Activated T-helper 9 cell treated with anti-CD3 and anti-CD28 coated beads, Interleukin-2, amount 50 U/mL, for 16 hours (primary cell): Measurements from ENCODE around the gene SORCS2.

Experiments used
- DNase-seq: peaks from one replicate; pipeline ENCODE4 v3.0.0-alpha.2; 2020; ENCODE audit warnings: low read depth

The SORCS2 gene

DNA sequence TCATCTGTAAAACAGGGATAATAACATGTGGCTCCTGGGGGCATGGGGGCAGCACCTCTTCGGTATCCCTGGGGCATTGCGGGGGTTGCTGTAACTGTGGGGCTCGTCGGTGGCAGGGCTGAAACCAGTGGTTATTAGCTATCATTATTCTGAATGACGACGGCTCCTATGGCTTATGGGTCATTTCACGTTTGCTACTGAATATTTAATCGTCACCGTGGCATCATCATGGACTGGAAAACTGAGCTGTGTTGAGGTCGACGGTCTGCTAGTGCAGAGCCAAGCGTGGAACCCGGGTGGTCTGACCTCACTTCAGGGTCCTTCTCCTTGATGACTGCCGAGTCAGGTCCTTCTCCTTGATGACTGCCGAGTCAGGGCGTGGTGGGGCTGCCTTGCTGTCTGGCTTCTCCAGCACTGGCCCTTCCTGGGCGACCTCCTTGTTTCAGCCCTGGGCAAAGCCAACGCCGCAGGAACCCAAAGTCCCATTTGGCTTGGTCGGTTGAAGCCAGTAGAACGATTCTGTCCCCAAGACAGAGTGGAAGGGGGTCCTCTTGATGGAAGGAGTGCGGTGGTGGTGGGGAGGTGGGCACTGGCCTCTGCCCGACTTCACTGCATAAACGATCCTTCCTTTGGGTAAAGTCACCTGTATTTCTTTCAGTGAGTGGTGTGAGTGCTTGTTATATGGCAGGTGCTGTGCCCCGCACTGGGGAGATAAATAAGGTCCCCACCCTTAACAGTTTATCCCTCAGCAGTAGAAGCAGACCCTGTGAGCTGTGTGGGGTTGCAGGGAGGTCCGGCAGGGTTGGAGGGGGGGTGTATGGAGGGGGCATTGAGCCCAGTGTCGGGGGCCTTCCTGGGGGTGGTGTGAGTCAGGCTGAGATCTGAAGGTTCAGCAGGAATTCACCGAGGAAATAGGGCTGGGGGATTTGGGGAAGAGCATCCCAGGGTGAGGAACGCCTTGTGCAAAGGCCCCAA lies 201.6 kb downstream of the SORCS2 start:
- DNase-seq = no peak

DNA sequence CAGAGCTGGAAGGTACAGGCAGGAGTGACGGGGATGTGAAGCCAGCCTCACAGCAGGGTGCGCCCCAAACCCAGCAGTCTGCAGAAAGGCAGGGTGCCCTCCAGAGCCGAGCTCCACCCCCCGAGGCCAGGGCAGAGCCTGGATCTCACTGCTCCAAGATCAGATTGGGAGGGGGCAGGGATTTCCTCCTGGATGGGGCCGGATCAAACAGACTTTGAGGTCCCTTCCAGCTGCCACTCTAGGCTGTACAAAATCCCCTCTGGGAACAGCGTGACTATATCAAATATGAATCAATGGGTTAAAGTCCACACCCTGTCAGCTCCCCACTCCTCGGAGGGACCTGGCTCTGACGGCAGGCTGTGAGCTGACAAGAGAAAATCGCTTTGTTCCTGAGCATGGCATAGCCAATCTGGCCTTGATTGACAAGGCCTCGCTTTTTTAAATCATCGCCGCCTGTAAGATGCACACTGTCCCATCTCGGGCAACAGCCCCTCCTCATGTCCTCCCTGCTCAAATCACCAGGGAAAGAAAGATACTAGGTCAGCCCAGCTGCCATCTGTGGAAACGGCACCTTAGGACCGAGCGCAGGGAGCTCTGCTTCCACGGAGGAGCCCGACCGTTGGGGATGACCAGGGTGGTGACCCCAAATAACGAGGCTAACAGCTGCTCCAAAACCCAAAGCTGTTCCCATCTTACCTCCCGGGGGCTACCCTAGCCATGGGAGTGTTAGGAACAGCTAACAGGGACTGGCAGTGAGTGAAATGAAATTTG lies 202.5 kb downstream of the SORCS2 start:
- no peak for DNase-seq

DNA sequence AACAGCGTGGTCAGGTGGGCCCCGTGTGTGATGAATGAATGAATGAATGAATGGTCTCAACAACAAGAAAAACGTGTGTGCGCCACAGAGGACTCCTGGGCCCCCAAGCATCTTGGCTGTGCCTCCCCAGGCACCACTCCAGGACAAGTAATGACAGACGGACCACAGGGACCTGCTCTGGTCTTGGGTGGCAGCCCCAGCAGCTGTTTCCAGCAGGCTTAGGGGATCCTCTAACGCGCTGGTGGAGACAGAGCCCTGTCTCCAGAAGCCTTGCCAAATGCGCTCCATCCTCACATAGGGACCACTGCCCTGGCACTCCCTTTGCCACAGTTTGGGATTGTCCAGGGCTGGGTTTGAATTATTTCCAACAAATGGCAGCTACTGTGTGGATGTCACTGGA lies 203.3 kb downstream of the SORCS2 start:
- DNase-seq = no peak

DNA sequence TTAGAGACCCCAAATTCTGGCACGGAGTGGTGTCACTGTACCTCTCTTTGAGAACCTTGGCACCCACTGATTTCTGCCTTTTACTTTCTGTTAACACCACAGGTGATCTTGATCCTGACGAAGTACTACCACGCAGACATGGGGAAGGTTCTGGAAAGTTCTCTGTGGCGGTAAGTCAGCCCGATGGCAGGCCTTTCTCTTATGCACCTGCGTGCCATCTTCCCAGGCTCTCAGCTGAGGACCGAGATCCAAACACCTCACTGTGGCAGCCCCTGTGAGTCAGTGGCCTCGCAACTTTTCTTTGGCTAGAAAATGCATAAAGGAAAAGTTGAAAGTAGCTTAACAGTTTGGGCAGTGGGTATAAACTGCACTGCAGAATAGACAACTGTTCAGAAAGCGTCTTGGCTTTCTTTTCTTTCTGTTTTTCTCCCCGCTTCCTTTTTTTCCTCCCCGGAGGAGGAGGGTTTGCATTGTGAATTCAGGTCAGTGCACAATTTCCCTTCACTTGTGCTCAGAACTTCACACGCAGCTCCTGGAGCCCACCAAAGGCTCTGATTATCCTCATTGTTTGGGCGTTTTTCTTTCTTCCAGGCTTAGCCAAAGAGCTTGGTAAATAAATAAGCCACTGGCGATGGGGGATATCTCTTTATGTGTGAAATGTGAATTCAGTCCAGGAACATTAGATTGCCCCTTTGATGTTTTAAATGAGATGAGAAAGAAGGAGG lies 204.0 kb downstream of the SORCS2 start:
- no peak for DNase-seq

DNA sequence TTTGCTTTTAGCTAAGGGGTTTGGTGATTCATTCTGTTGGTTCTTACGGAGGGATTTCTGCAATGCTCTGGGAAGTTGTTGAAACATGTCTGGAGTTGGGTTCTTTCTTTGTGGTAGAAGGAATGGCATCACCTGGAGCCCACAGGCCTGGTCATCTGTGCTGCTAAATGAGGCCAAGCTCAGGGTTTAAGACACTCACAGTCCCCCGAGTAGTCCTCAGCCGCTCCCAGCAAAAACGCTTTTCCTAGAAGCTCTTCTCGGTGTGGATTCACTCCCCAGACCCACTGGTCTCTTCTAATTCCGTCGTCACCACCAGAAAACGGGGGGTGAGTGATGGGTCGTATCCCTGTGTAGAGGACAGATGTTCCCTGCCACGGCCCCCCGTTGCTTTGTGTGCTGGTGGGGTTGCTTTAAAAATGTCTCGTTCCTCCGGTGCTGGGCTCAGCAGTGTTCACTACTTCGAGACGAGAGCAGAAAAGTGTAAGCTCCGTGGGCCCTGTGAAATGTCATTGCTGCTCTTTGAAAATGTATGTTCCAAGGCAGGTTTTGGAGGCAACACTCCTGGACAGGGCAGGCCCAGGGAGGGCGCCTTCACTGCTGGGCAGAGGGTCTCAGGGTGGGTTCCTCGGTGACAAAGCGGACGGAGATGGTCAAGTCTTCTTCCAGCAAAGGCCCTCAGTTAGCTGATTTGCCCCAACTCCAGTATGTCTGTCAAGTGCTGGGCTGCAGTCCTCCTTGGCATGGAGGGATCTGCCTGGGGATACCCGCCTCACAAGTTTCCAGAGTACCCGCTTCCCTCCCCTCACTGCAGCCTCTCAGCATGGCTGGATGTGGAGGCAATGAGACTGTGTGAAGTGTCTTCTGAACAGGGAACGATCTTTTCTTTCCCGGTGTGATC lies 205.1 kb downstream of the SORCS2 start:
- DNase-seq = no peak

DNA sequence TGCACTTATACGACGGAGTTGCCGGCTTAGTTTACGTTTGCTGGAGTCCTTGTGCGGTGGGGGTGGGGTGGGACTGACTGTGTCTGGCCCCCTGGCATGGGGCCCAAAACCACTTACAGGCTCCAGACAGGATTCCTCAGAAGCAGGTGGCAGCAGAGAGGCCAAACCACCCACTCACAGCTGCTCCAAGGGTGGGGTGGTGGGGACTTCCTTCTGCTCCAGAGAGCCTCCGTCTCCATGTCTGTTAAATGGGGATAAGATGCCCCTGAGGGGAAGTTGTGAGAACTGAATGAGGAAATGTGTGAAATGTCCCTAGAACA lies 205.7 kb downstream of the SORCS2 start:
- no peak for DNase-seq

DNA sequence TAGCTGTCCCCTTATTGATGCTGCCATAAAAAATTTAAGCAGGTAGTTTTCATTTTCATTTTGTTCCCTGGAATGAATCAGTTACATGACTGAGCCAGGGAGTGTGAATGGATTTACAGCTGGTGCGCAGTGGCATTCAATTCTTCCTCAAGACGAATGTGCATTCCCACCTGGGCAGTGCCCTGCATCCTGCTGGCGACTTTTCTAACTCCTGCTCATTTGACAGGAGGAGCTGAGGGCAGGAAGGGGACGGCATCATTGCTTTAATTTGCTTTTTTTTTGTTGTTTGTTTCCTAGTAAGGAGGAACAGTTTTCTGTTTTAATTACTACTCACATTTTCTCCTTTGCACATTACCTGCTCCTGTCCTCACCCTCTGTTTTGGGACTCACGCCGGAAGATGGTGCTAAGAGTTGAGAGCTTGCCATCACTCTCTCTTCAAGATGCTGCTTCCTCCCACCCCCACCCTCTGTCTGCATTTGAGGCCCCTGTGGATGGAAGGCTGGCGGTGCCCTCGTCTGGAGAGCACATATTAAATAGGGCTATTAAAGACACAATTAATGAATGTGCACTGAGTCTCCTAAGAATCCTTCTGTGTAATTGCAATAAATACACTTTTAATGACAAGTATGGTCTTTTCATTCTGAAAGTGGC lies 206.6 kb downstream of the SORCS2 start:
- DNase-seq = no peak

DNA sequence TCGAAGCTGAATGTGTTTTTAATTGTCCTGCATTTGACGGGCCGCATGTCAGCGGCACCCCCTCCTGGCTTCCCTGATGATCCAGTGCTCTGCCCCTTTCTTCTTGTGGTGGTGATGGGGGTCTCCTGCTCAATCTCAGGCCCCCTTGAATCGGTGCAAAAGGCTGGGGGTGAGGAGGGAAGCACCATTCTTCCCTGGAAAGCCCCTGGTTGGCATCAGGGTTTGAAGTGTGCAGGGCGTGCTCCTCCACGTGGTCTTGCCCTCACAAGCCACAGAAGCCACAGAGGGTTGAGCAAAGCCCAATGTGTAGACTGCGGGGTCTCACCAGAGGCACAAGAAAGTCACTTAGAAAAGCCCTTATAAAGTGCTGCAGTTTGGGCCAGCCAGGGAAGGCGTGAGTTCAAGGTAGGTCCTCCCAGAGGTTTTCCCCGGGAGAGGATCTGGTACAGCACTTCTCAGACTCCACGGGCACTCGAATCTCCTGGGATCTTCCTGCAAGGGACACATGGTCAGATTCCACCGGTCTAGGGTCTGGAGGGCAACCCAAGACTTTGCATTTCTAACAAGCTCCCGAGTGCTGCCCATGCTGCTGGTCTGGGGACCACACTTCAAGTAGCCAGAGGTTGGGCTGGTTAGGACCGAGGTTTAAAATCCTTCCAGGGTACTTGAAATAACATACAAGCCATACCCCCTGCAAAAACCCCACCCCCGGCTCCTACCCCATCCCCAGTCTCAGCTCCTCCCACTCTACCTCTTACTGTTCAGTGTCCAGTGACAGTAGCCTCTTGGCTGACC lies 207.3 kb downstream of the SORCS2 start:
- no peak for DNase-seq

DNA sequence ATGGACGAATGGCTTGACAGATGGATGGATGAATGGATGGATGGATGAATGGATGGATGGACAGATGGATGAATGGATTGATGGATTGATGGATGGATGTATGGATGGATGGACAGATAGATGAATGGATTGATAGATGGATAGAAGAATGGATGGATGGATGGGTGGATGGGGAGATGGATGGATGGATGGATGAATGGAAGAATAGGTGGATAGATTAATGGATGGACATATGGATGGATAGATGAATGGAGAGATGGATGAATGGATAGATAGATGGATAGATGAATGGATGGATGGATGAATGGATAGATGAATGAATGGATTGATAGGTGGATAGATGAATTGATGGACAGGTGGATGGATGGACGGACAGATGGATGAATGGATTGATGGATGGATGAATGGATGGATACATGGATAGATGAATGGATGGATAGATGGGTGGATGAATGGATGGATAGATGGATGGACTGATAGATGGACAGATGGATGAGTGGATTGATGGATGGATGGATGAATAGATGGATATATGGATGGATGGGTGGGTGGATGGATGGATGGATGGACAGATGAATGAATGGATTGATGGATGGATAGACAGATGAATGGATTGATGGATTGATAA lies 208.4 kb downstream of the SORCS2 start:
- no peak for DNase-seq

DNA sequence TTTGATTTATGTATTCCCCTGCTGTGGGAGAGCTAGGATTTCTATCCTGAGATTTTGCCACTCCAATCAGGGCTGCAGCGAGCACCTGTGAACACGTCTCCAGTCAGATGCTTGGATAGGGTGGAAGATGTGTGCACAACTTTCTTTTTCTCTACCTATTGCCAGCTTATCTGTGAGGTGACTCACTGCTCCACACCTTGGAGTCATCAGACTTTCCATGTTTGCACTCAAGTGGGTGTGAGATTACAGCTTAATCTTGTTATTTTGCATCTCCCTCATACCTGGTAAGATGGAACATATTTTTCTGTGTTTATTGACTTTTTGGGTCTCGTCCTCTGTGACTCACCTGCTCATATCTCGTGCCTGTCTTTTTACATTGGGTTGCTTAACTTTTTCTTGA lies 210.2 kb downstream of the SORCS2 start:
- DNase-seq = no peak

DNA sequence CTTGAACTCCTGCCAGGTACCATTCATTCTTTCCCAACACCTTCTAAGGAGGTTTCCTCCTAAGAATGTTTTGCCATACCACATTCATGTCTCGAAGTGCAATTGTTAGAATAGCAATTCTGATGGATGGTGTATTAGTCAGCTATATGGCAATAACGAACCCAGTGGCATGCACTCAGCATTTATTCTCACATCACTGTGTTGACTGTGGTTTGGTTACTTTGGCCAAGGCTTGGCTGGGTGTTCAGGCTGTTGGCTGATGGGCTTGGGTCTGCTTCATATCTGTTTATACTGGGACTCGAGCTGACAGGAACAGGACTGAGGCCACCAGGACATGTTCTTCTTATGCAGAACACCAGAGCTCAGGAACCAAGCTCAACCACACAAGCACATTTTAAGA lies 210.7 kb downstream of the SORCS2 start:
- DNase-seq = no peak

DNA sequence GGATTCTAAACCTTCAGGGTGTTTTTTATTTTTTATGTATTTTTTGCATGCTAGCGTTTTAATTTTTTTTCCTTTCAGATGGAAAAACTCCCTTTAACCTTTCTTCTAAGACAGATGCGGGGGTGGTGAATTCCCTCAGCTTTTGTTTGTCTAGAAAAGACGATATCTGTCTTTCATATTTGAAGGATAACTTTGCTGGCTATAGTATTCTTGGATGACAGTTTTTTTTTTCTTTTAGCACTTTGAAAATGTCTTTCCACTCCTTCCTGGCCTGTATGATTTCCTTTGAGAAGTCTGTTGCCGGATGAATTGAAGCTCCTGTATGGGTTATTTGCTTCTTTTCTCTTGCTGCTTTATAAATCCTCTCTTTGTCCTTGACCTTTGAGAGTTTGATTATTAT lies 215.8 kb downstream of the SORCS2 start:
- DNase-seq = no peak

DNA sequence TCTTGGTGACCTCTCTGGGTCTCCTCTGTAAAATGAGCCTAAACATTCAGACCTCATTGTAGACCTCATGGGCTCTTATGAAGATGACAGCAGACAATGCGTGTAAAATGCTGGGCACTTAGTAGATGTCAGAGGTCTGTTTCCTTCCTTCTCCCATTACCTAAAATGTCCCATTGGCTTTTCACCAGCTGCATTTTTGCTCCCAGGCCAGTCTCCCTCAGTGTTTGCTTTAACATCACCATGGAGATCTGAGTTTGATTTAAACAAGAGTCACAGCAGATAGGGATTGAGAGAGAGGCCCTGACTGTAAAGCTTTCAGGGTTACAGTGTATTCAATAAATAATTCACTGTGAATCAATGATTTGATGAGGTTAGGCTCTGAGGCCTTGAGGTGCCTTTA lies 218.1 kb downstream of the SORCS2 start:
- DNase-seq = no peak

DNA sequence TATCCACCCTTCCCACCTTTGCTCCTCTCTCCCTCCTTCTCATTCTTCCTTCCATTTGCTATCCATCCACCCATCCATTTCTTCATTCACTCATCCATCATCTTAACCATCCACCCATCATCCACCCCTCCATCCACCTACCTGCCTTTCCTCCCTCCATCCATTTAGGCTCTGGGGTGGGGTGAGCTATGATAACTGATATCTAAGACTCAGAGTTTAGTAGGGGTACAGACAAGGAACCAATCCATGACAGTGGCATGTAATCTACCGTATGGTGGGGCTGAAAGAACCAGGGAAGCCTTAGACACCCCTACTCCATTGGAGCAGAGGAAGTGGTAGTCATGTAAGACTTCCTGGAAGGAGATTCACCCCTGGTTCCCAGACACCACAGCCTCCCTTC lies 219.2 kb downstream of the SORCS2 start:
- no peak for DNase-seq

DNA sequence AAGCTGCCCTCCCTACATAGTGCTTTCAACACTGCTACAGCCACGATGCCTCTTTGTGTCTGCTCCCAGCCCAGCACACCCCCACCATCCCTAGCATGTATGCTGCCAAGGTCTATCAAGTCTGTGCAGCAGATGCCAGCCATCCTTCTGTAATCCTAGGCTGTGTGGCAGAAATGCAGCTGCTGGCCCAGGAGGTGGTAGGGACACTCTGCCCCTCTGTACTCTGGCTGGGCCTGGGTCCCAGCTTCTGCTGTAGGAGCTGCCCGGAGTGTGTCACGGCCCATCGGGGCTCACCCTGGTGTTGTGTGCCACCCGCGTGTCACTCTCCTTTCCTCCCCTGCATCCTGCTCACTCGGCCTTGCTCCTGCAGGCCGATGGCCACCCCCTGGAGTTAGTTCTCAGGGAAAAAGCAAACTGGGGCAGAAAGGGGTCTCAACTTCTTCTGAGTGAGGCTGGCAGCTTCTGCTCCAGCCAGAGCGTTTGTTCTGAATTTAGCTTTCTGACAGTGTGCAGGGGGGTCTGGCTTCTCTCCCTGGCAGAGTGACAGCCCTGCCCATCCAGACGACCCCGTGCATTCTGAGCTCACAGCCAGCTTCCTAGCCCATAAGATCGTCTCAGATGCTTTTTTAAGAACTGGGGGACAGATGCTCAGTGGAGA lies 219.7 kb downstream of the SORCS2 start:
- DNase-seq = no peak

DNA sequence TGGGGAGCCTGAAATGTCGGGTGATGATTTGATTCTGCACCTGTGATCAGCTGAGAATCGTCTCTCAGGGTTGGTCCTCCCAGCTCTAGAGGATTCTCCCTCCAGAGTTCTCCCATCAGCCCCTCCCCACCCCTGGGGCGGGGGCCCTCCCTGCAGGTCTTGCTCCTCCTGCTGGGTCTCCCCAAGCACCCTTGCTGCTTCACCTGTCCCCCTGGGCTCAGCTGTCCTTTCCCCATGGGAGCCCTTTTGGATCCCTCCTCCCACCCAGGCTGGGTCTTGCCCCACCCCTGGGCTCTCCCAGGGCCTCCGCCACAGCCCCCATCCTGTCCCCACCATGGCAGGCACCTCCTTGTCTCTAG lies 220.2 kb downstream of the SORCS2 start:
- DNase-seq = no peak

DNA sequence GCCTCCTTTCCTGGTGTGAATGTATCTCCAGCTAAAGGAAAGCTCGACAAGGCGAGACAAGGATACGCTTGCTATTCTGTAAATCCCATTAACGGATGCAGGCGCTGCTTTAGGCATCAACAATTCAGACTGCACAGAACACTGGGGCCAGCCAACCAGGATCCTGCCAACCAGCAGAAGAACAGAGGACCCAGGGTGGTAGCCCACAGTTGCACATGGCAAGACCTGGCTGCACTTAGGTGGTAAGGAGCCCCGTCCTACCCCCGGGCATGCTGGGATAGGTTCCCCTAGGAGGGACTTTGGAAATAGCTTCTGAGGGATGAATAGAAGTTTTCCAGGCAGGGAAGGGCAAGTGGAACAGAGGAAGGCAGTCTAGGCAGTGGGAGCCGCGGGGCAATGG lies 221.7 kb downstream of the SORCS2 start:
- DNase-seq = no peak

DNA sequence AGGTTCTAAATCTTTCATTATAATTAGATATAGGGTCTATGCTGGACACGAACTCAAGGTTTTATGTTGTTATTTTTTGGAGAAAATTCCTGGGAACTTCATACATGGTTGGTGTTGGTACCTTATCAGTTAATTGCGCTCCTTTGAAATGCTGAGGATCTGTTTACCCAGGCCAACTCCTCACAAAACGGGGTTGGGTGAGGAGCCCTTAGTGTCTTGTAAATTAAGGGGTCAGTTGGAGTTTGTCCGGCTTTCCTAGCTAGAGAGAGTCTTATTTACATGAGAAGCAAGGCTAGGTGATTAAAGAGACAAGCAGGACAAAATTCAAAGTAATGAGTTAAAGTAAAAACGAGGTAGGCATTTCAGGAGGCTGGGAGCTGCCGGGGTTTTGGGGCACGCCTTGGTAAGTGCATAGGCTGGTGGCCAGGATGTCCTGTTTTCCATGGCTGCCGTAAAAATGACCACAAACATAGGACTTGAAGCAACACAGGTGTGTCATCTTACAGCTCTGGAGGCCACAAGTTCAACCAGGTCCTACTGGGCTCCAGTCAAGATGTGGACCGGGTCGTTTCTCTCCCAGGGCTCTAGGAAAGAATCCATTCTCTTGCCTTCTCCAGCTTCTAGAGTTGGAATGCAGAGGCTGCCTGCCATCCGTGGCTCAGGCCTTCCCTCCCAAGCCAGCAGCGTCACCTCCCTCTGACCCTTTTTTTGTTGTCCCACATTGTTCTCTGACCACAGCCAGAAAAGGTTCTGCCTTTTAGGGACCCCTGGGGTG lies 222.6 kb downstream of the SORCS2 start:
- no peak for DNase-seq
